Coronary artery (tissue), 2 donors: Measurements from ENCODE around the gene GRIK4.
"Not testable (repeated sequence)": the region's sequence is repeated elsewhere in the genome, so short reads cannot be mapped to it uniquely, and the experiment has no call there.

Experiments
- DNase-seq: peaks from one replicate; pipeline ENCODE4 v3.0.0-alpha.2; 2017; ENCODE audit warnings: low spot score
- H3K27ac ChIP-seq, 2 donors: fragments of 200-600 bp; sonication (generic); one replicate each; pipeline ENCODE4 v1.5.1; 2016 to 2019
- H3K4me3 ChIP-seq: fragments of 200-600 bp; sonication (generic); 2 replicates; pipeline ENCODE4 v1.5.1; 2016; ENCODE audit warnings: mild to moderate bottlenecking, moderate library complexity
- CTCF ChIP-seq: fragments of 200-600 bp; sonication (generic); IDR thresholded peaks from one replicate; pipeline ENCODE4 v1.5.1; 2019; ENCODE audit warnings: antibody characterized with exemption

Gene GRIK4

GRCh38 chr11:120612513-120613263 lies 101.1 kb downstream of the GRIK4 start:
- no peak for DNase-seq
- no peak overlapping the region for H3K27ac ChIP-seq
- H3K4me3 ChIP-seq = no peak overlapping the region
- no peak for TF ChIP-seq CTCF

GRCh38 chr11:120613264-120614226 lies 102.0 kb downstream of the GRIK4 start:
- no peak overlapping the region for H3K4me3 ChIP-seq
- no peak for DNase-seq
- H3K27ac ChIP-seq = no peak overlapping the region
- no peak for TF ChIP-seq CTCF

- no peak for DNase-seq
- H3K4me3 ChIP-seq = no peak overlapping the region
- no peak for TF ChIP-seq CTCF
- H3K27ac ChIP-seq = no peak overlapping the region
These were observed 103.8 kb downstream of the GRIK4 start for GRCh38 chr11:120615391-120615790.

GRCh38 chr11:120618399-120618798 lies 106.9 kb downstream of the GRIK4 start:
- no peak overlapping the region for H3K27ac ChIP-seq
- H3K4me3 ChIP-seq = no peak overlapping the region
- TF ChIP-seq CTCF = no peak
- no peak for DNase-seq

- no peak for DNase-seq
- H3K4me3 ChIP-seq = no peak overlapping the region
- no peak for TF ChIP-seq CTCF
- H3K27ac ChIP-seq = no peak overlapping the region
These were observed 110.8 kb downstream of the GRIK4 start for GRCh38 chr11:120622189-120622875.

- H3K27ac ChIP-seq, DNase-seq, H3K4me3 ChIP-seq: not testable (repeated sequence)
These were observed 113.4 kb downstream of the GRIK4 start for GRCh38 chr11:120624992-120625391.

- DNase-seq = no peak
- no peak overlapping the region for H3K27ac ChIP-seq
- H3K4me3 ChIP-seq = no peak overlapping the region
- no peak for TF ChIP-seq CTCF
These were observed 114.0 kb downstream of the GRIK4 start for GRCh38 chr11:120625565-120625964.
